GM18868 (cell line): ENCODE results near the gene BCL2L15.

Experiments
- ATAC-seq: cut with Tn5 transposase; IDR thresholded peaks from one replicate; pipeline ENCODE4 v1.9.1; 2021; ENCODE audit warnings: mild to moderate bottlenecking, moderate library complexity; ENCODE audit not compliant: unreplicated experiment

Gene BCL2L15

DNA sequence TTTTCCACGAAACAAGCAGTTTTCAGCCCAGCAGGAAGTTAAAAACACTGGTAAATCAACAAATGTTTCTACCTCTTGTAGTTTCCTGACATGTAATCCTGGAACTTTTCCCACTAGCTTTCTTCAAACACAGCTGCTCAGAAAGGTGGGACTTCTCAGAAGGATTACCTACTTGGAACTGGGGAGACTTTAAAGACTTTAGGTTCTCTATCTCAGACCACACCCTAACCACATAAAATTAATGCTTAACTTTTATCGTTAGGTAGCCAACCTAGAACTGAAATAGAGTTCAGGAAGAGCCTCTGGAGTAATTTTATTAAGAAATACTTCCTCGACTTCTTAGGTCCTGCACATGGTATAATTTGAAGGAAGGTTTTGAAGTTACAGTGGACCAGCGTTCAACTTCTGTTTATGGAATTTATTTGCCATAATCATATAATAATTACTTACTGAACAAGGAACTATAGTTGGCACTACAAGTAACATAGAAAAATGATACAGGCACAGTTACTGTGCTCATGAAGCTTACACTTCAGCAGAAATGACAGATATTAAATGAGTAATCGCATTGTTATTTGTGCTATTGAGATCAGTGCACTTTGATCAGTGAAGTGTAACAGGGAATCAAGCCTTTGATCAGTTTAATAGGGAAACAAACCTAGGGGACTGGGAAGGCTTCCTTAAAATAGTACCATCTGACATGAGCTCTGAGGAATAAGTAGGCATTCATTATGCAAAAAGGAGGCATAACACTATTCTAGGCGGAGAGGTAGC is at the start of gene BCL2L15:
TSS of gene BCL2L15 (minus strand) at position 180 of the 774 bp plus-strand sequence. CDS start 206 bp downstream, outside the sequence.
- ATAC-seq: no peak

DNA sequence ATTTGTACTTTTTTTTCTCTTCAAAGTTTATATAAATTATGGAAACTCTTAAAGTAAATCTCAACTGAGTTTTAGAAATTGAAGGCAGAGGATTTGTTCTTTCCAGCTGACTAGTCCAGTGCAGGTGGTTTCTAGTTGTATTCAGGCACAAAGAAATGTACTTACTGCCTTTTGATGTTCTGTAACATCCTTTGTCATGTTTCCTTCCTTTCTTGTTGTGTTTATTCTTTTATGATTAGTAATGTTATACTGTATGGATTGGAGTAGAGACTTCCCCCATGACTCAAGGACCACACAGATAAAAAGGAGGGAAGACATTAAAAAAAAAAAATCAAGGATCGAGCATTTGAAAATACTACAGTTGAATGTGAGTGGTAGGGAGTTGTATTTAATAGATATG is 49.8 kb upstream of the BCL2L15 start:
- ATAC-seq: no peak

DNA sequence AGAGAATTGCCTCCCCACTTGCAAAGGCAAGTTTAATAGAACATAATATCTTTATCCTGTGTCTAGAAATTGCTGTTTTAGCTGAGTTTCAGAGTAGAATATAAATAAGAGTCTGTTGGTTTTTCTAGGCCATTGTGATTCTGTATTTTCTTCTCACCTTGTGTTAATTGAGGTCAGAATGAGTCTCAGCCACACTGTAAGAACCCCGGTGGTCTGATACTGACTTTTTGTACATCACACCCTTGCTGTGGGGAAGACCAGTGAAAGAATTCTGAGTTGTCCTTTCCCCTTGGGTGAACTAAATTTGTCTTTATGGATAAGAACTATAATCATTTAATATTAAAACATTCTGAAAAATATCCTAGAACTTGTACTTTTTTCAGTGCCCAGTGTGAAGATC is 48.6 kb upstream of the BCL2L15 start:
- no peak for ATAC-seq

DNA sequence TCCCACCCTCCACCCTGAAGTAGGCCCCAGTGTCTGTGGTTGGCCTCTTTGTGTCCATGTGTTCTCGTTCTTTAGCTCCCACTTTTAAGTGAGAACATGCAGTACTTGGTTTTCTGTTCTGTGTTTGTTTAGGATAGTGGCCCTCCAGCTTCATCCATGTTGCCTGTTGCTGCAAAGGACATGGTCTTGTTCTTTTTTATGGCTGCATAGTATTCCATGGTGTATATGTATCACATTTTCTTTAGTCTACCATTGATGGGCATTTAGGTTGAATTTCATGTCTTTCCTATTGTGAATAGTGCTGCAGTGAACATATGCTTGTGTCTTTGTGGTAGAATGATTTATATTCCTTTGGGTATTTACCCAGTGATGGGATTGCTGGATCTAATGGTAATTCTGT is 47.8 kb upstream of the BCL2L15 start:
- no peak for ATAC-seq

DNA sequence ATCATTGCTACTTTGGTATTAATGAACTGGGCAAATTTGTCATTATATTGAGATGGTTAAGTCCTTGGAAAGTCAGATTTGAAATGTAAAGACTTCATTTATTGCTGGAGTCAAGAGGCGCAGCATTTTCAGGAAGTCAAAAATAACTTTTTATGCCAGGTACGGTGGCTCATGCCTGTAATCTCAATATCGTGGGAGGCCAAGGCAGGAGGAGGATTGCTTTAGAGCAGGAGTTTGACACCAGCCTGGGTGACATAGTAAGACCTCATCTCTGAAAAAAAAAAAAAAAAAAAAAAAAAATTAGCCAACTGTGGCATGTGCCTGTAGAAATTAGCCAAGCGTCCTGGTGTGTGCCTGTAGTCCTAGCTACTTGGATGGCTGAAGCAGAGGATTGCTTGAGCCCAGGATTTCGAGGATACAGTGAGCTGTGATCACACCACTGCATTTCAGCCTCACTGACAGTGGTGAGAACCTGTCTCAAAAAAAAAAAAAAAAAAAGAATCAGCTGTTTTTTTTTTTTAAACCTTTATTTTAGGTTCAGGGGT is 47.2 kb upstream of the BCL2L15 start:
- ATAC-seq: no peak

DNA sequence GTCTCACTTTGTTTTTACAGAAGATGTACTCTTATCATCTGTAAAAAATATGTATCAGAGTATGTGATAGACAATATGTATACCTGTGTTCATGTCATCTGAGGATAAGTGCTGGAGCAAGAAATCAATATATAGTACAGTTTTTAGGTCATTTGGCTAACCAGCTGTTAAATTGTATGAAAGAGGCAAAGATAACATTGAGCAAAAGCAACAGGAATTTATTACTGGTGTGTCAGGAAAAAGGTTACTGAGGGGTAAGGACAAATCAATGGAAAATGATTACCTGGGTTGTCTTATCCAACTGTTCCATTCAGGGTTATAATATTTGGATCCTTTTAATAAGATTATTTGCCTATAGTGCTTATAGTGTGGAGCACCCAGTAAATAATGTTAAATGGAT is 46.6 kb upstream of the BCL2L15 start:
- ATAC-seq: no peak

DNA sequence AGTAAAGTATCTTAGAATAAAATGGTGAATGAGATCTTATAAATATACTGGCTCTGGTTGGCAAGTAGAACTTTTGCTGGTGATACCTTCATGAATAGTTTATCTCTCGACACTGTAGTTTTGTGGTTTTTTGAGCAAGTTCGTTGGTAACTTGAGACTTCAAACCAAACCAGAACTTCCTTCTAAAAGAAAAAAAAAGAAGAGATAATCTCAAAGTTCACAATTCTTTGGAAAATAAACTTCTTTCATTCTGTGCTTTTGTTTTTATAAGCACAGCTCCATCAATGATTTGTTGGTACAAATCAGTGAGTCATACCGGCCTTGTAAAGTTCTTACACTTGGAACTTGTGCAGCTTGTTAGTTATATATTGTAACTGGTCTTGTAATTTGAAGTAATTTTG is 44.1 kb upstream of the BCL2L15 start:
- ATAC-seq: no peak

DNA sequence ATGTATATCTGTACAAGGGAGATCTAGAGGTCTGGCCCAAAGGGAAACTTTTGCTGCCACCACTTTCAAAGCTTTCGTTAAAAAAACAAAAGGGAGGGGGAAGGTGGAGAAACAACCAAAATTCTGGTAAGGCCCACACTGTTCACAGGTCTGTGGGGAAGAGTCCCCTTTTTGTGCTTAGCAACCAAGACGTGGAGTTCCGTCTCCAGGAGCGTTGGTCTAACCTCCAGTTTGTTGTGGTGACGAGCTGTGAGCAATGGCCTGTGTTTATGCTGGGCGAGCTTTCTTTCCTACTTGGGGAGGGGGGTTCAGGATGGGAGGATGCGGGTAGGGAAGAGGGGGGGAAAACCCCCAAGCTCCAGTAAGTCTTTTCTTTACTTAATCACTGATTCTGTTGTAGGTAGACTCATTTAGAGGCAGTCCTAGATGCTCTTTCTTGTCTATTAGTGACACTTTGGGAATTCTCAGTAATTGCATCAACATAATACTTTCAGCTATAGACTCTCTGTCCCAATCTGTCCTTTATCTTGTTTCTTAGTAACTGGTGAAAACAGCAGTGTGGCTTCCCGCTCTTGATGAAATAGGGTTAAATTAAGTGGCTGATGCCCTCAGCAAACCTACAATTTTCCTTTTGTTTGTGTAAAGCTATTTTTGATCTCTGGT is 43.2 kb upstream of the BCL2L15 start:
- peak; percentile 41 for ATAC-seq

DNA sequence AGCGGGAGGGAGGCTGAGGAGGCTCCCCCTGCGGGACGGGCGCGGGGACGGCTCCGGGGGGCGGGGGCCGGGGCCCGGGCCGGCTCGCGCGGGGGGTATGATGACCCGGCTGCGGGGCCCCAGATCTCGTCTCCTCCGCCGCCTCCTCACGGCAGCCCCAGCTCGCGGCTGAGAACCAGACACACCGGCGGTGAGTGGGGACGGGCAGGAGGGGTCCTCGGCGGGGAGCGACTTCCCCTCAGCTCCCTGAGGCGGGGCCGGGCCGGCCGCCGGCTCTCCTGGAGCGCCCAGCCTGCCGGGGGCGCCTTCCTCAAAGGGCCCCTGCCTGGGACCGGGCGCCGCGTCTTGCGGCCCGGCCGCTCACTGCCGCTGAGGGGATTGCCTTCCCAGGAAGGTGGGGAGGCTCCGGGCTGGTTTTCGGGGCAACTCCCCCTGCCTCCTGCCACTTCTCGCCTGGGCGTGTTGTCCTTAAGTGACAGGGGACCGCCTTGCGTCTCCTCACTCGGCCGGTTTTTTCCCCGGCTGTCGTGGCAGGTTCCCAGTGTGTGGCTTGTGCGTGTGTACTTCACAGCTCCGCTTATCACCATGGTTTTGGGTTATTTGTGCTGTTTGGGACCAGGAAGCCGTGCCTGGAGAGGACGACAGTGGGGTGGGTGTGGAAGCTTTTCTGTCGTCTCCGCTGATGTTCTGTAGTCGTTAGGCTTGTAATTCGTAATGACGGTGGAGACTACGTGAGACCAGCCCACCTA is 42.5 kb upstream of the BCL2L15 start:
- peak; percentile 35 for ATAC-seq

DNA sequence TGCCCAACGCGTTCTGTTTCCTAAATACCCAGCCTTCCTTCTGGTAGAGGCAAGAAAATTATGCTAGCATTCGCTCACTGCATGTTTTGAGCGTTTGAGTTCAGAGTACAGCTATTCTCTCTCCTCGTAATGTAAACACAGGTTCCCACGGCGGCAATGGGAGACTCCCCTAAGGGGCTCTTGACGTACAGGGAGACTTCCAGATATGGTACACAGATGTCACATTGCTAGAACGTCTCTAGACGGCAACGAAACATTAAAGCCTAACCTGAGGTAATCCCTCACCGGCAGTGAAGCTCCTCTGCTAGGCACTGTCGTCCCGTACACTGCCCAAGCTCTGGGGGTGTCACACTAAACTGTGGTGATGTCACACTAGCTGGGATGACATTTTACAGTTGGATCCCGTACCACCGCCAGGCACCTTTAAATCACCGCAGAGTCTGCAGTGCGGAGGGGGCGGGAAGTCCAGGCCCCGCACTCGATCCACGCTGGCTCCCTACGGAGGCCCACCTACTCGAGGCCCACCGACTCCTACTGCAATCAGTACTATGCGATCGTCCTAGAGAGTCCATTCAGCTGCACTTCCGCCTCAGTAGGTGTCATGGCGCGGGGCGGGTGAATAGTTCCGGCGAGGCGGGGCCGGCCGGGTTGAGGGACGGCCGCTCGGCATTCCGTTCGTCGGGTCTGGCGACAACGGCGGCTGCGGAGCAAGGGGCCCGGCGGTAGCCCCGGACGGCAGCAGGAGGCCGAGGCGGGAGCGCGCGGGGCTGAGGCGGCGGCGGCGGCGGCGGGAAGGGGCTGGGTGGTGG is 41.8 kb upstream of the BCL2L15 start, which contains the start of gene HIPK1:
TSS of gene HIPK1 (plus strand) at position 384 of the 809 bp plus-strand sequence.
- peak; percentile 63 for ATAC-seq

DNA sequence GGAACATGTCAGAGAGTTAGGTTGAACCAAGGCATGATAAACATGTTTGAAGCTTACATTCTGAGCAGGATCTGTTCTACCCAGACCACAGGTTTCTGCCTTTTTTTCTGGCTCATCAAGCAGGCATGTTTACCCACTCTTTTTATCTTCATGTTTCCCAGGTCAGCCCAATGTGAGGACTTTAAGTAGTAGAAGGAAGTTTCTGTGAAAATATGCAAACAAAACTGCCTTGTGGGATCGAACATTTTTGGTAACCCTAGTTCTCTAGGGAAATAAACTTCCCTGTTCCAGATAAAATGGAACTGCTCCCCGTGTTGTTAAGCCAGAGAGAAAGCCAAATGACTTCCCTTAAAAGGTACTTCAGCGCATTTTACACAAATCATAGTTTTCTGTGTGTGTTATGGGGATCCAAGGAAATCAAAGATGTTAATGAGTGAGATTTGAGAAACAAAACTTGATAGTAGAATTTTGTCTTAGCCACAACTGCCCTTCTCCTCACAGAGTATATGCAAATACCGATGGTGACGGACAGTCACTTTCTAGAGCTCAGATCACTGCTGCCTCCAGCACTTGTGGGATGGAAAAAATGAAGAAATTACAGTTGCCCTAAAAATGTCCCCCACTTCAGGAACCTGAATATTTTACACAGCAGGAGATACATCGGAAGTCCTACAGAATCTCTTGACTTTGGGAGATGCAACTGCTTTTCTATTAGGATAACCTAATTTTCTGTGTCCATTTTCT is 41.0 kb upstream of the BCL2L15 start:
- no peak for ATAC-seq

DNA sequence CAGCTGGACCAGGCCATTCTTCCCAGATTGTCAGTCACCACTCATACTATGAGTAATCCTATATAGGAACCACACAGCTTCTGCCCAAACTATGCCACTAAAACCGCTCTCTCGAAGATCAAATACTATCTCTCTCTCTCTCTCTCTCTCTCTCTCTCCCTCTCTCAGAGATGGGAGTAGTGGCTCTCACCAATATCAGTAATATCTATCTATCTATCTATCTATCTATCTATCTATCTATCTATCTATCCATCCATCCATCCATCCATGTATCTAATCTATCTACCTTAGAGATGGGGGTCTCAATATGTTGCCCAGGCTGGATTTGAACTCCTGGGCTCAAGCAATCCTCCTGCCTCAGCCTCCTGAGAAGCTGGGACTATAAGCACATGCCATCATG is 37.1 kb upstream of the BCL2L15 start:
- ATAC-seq: no peak

DNA sequence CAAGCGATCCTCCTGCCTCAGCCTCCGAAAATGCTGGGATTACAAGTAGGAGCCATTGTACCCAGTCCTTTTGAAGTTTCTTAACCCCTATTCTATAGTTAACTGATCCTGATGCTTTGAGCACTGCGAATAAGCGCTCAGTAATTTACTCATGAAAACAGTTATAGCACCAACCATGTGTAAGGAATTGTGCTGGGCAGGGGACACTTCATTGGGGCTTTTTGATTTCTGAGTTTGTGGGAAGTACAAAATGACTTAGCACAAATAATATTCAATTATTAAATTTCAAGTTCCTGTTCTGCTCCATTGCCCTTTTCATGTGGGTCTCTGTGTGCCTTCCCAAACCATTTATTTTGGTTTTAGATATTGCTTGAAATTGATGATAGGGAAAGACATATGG is 35.6 kb upstream of the BCL2L15 start:
- no peak for ATAC-seq

DNA sequence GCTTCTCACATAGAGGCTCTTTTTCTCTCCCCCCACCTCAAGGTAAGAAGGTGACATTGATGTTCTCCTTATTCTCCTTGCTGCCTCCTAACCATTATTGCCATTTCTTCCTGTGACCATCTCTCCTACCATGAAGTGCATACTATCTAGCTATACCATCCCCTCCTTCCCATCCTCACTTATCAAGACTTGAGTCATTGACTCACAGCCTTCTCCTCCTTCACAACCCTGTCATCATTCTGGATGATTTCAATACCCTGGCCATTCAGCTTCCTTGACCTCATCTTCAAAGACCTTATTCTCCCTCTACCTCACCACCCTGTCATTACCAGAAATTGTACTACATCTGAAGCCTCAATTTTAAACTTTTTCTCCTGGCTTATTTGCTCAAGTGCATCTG is 30.9 kb upstream of the BCL2L15 start:
- ATAC-seq: no peak

DNA sequence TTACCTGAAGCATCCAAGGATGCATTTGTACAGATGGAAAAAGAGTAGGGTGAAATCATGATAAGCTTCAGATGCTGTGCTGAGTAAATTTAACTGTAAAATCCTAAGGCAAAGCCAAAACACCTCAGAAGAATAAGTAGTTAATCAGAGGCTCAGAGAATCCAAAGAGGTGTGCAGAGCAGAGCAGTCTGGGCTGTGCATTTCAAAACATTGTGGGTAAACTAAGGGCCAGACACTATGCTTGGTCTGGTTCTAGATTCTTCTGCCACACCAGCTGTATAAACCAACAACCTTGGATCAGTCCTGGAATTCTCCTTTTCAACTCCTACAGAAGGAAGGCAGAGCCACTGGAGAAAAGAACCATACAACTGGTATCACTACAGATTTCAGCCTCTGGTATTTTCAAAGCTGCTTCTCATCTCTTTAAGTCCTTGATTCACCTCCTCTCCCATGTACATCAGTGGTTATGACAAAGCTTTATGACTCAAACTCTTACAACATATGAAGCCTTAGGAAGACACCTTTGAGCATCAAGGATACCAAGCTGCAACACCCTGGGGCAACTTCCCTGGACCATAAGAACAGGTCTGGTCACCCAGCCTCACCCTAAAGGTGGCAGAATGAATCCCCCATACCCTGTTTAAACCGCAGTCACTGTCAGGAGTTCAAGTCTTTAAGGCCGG is 30.2 kb upstream of the BCL2L15 start:
- no peak for ATAC-seq

DNA sequence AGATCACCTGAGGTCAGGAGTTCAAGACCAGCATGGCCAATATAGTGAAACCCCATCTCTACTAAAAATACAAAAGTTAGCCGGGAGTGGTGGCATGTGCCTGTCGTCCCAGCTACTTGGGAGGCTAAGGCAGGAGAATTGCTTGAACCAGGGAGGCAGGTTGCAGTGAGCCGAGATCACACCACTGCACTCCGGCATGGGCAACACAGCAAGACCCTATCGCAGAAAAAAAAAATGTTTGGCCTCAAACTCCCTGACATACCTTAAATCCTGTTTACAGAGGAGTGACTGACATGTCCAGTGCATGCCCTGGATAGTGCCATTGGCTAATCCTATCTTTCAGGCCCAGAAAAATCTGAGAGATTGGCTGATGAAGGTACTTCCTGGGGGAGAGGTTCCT is 29.6 kb upstream of the BCL2L15 start:
- ATAC-seq: no peak

DNA sequence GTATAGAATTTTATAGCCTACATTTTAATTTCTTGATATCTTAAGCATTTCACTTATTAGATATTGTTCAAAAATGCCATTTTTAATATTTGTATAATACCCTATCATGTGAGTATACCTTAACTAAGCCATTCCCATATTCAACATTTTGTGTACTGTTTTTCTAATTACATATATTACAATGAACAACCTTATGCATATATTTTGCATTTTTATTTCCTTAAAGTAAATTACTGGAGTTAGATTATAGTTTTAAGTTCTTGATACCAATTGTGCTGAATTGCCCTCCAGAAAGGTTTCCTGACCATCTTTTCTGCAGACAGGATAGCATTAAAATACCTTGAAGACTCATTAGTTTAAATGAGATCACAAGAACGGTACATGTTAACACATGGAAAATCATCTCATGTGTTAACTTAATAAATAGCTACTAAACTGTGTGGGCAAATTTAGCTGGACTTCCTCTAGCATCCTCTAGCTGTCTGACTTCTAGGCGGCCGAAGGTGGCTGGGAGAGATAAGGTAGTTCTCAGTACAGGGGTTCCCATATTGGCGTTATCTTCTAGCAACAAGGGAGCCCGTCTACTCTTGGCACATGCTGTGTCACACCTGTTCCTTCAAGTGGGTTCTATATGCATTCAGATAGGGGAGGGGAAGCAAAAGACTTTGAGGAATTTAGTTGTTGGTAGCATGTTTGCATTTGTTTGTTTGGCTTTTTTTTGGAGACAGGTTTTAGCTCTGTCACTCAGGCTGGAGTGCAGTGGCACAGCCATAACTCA is 26.7 kb upstream of the BCL2L15 start:
- ATAC-seq: no peak

DNA sequence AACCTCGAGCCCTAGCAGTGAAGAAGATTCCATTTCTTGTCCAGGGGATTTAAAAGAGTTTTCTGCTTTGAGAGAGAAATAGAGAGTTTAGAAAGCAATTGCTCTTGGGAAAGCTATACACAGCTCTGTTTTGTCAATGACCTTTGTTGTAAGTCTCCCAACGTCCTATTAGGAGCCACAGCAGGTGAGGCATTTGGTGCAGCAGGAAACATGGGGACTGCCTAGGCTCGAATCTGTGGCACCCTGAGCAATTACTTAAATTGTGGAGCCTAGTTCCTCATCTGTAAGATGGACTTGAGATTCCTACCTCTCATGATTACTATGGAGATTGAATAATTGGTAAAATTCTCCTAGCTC is 25.9 kb upstream of the BCL2L15 start:
- ATAC-seq: no peak
